GM06990 (cell line): ENCODE measurements around the gene OPRM1.
"Not testable (repeated sequence)": the region's sequence is repeated elsewhere in the genome, so short reads cannot be mapped to it uniquely, and the experiment has no call there.

Experiments
- DNase-seq: peaks from one replicate; pipeline ENCODE4 v3.0.0-alpha.2; 2011; ENCODE audit not compliant: insufficient read length; ENCODE audit errors: extremely low read depth
- H3K27me3 ChIP-seq: replicated peaks from 2 replicates; pipeline ENCODE4 v1.6.0; 2011; ENCODE audit warnings: low read length; ENCODE audit not compliant: control insufficient read depth, insufficient read depth
- H3K36me3 ChIP-seq: 2 replicates; pipeline ENCODE4 v1.5.1; 2011; ENCODE audit warnings: low read length; ENCODE audit not compliant: control insufficient read depth, insufficient read depth
- H3K4me3 ChIP-seq: replicated peaks from 2 replicates; pipeline ENCODE4 v1.5.1; 2011; ENCODE audit warnings: low read depth, mild to moderate bottlenecking, control low read depth, low read length
- CTCF ChIP-seq: IDR thresholded peaks from 2 replicates; pipeline ENCODE4 v1.5.1; 2011; ENCODE audit warnings: low read length, control low read depth, mild to moderate bottlenecking, inconsistent platforms; ENCODE audit not compliant: insufficient read depth, poor library complexity, severe bottlenecking

Gene OPRM1

GRCh38 chr6:154236646-154237301, 197.7 kb downstream of the OPRM1 start:
- DNase-seq = no peak
- H3K36me3 ChIP-seq = no peaks in the 10 kb centered on the region
- TF ChIP-seq CTCF = no peak
- no peaks in the 10 kb centered on the region for H3K27me3 ChIP-seq
- no peak overlapping the region for H3K4me3 ChIP-seq

DNA sequence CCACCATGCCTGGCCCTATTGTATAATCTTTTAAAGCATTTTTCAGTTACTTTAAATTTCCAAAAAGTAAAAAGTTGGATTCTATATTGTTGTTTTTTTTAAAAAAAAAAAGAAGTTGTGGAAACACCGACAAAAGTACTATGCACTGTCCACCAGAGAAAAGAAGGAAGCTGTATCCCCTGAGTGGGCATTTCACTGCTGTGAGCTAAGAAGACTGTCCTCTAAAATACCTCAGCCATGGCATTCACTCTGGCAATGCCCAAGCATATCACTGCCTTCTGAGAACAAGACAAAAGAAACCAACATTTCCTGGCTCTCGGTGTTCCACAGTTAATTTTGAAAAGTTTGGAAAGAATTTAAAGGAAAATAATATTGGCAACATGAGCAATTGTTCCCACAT, 199.8 kb downstream of the OPRM1 start:
- DNase-seq = no peak
- TF ChIP-seq CTCF = no peak
- Histone ChIP-seq H3K36me3 (no peaks in the 10 kb centered on the region), H3K27me3 (no peaks in the 10 kb centered on the region), H3K4me3 (no peak overlapping the region)

- H3K4me3 ChIP-seq = no peak overlapping the region
- DNase-seq = no peak
- no peaks in the 10 kb centered on the region for H3K27me3 ChIP-seq
- H3K36me3 ChIP-seq = no peaks in the 10 kb centered on the region
- no peak for TF ChIP-seq CTCF
Observed at GRCh38 chr6:154239392-154239791, 200.4 kb downstream of the OPRM1 start.

DNA sequence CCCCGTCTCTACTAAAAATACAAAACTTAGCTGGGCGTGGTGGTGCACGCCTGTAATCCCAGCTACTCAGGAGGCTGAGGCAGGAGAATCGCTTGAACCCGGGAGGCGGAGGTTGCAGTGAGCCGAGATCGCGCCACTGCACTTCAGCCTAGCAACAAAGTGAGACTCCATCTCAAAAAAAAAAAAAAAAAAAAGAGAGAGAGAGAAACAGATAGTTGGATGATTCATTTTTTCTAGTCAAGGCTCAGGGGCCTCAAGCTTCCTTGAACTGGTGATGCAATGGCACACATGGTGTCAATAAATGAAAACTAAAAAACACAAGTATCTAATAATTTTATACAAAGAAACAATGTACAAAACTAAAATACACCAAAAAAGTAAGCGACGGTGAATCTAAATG, 202.0 kb downstream of the OPRM1 start:
- H3K36me3 ChIP-seq, H3K4me3 ChIP-seq, H3K27me3 ChIP-seq, DNase-seq: not testable (repeated sequence)

DNA sequence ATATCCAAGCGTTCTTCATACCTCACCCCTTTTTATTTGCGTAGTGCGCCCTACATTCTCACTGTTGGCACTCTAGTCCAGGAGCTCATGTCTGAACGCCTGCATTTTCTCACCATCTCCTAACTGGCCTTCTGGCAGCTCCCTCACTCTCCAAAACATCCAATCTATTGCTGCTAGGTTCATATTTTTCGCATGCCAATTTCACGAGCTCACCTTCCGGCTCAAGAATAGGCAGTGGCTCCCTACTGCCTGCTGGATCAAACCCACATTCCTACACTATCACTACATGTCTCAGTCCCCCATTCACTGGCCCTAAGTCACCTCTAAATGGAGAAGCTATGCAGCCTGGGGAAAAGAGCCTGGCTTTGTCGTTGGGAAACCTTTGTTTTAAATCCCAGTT, 202.5 kb downstream of the OPRM1 start:
- Histone ChIP-seq H3K36me3 (no peaks in the 10 kb centered on the region), H3K27me3 (no peaks in the 10 kb centered on the region), H3K4me3 (no peak overlapping the region)
- no peak for DNase-seq
- TF ChIP-seq CTCF = no peak

- no peak overlapping the region for H3K4me3 ChIP-seq
- H3K27me3 ChIP-seq = no peaks in the 10 kb centered on the region
- DNase-seq = no peak
- no peaks in the 10 kb centered on the region for H3K36me3 ChIP-seq
- no peak for TF ChIP-seq CTCF
Observed at GRCh38 chr6:154242617-154243357, 203.7 kb downstream of the OPRM1 start.
